Right ventricle myocardium superior (tissue), 1 donor: ENCODE data around the gene FAM219A. TPM values are rescaled to one million over a fixed set of nuclear protein-coding genes. Genes with fewer than 3 reads are reported as not detected.

Experiments
- ATAC-seq: fragments of 200-7000 bp; cut with Tn5 transposase; one replicate; pipeline ENCODE4 v1.9.1; 2020; ENCODE audit warnings: mild to moderate bottlenecking; ENCODE audit not compliant: poor library complexity
- DNase-seq: peaks from one replicate; pipeline ENCODE4 v3.0.0-alpha.2; 2020
- intact Hi-C: fragments of 100-400 bp; cut with DNase I; formaldehyde crosslinking; loops from one replicate; pipeline ENCODE4 v1.11.2; 2022
- total RNA-seq: library from RNA; stranded (reverse); fragmentation: NEBNext Ultra II Directional; extraction: Animal tissue kit (Norgen Biotek cat#: 25700); gene quantifications from one replicate; pipeline ENCODE4 v1.2.1, GENCODE V29; 2021
- donor health status: DM: no; HTN: yes; CAD: no; lungs with severe emphysema.

Gene FAM219A
- total RNA-seq, 1 donor from 2014 or later = 20.6 TPM

GRCh38 chr9:34384368-34385165 is 73.8 kb downstream of the FAM219A start:
- no peak for ATAC-seq
- intact Hi-C loops = no loop called here
- no peak for DNase-seq

GRCh38 chr9:34383904-34384303 is 74.5 kb downstream of the FAM219A start:
- no peak for DNase-seq
- no peak for ATAC-seq
- intact Hi-C loops = no loop called here

- ATAC-seq = no peak
- intact Hi-C loops = no loop called here
- DNase-seq = no peak
Observed at GRCh38 chr9:34382879-34383278, 75.5 kb downstream of the FAM219A start.

- intact Hi-C loops = no loop called here
- DNase-seq (no peak), ATAC-seq (no peak)
Observed at GRCh38 chr9:34382054-34382453, 76.3 kb downstream of the FAM219A start.

- peak; percentile 11 for ATAC-seq
- DNase-seq = no peak
- intact Hi-C loops = no loop called here
Observed at GRCh38 chr9:34381323-34381722, 77.0 kb downstream of the FAM219A start.

GRCh38 chr9:34380511-34381315 is 77.7 kb downstream of the FAM219A start:
- intact Hi-C loops = no loop called here
- peak; percentile 83 for ATAC-seq
- peak; percentile 89 for DNase-seq

GRCh38 chr9:34380034-34380510 is 78.3 kb downstream of the FAM219A start:
- peak; percentile 55 for DNase-seq
- intact Hi-C loops = no loop called here
- no peak for ATAC-seq

GRCh38 chr9:34379334-34380033 is 78.9 kb downstream of the FAM219A start:
- ATAC-seq = peak; percentile 67

GRCh38 chr9:34378376-34379060 is 79.9 kb downstream of the FAM219A start:
- DNase-seq = no peak
- intact Hi-C loops = loop anchor here (2.0 to 10.0 kb wide), 2 partner anchors 46 to 254 kb away; partner anchors contain the start of gene DCAF12
- no peak for ATAC-seq

More at GRCh38 chr9:34379334-34380033, 78.9 kb downstream of the FAM219A start:
- DNase-seq = peak; percentile 93
- intact Hi-C loops = loop anchor here (2.0 to 10.0 kb wide), 2 partner anchors 47 to 255 kb away; partner anchors contain the start of gene DCAF12

GRCh38 chr9:34377404-34377746 is 81.0 kb downstream of the FAM219A start:
- intact Hi-C loops = loop anchor here (10.0 kb wide), 1 partner anchor 253 kb away; the partner anchor contains the start of gene DCAF12
- DNase-seq (peak; percentile 61), ATAC-seq (no peak)

- intact Hi-C loops = loop anchor here (10.0 kb wide), 1 partner anchor 252 kb away; the partner anchor contains the start of gene DCAF12
- peak; percentile 82 for ATAC-seq
- DNase-seq = peak; percentile 96
Observed at GRCh38 chr9:34376596-34377403, 81.6 kb downstream of the FAM219A start, which contains the start of gene MYORG. TSS of gene MYORG (minus strand) at chr9:34376898. CDS start at chr9:34372943, 3,955 bp downstream.

GRCh38 chr9:34375901-34376595 is 82.3 kb downstream of the FAM219A start:
- DNase-seq (peak; percentile 73), ATAC-seq (peak; percentile 19)
- intact Hi-C loops = loop anchor here (10.0 kb wide), 1 partner anchor 251 kb away; the partner anchor contains the start of gene DCAF12

GRCh38 chr9:34374905-34375552 is 83.3 kb downstream of the FAM219A start:
- no peak for DNase-seq
- no peak for ATAC-seq
- intact Hi-C loops = loop anchor here (10.0 kb wide), 1 partner anchor 250 kb away; the partner anchor contains the start of gene DCAF12

GRCh38 chr9:34374339-34374738 is 84.0 kb downstream of the FAM219A start:
- intact Hi-C loops = loop anchor here (10.0 kb wide), 1 partner anchor 250 kb away; the partner anchor contains the start of gene DCAF12
- DNase-seq (no peak), ATAC-seq (no peak)

GRCh38 chr9:34373749-34374148 is 84.6 kb downstream of the FAM219A start:
- DNase-seq (no peak), ATAC-seq (no peak)
- intact Hi-C loops = loop anchor here (10.0 kb wide), 1 partner anchor 249 kb away; the partner anchor contains the start of gene DCAF12

GRCh38 chr9:34372467-34373011 is 85.8 kb downstream of the FAM219A start:
- intact Hi-C loops = loop anchor here (10.0 kb wide), 1 partner anchor 248 kb away; the partner anchor contains the start of gene DCAF12
- ATAC-seq (no peak), DNase-seq (no peak)
